ENCODE results near the gene NOP9.

DNA sequence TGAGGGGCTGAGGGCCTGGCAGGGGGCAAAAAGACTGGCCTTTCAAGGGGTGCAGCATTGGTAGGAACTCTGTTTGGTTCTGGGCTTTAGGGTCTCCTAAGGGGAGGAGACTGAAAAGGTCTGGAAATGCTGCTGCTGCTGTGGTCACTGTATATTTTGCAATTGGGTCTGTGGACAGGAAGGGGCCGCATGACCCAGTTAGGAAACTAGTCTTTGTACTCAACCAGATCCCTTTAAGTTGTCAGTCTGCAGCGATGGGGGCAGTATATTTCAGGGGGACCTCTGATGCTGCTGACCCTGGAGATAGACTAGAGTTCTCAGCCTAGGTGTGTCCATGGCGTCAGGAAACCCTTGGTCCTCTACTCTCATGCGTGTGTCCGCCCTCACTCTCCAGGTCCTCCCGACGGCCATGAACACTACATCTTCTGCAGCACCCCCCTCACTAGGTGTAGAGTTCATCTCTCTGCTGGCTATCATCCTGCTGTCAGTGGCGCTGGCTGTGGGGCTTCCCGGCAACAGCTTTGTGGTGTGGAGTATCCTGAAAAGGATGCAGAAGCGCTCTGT is 15.7 kb downstream of the NOP9 start:
- TF ChIP-seq, protein P1, sequence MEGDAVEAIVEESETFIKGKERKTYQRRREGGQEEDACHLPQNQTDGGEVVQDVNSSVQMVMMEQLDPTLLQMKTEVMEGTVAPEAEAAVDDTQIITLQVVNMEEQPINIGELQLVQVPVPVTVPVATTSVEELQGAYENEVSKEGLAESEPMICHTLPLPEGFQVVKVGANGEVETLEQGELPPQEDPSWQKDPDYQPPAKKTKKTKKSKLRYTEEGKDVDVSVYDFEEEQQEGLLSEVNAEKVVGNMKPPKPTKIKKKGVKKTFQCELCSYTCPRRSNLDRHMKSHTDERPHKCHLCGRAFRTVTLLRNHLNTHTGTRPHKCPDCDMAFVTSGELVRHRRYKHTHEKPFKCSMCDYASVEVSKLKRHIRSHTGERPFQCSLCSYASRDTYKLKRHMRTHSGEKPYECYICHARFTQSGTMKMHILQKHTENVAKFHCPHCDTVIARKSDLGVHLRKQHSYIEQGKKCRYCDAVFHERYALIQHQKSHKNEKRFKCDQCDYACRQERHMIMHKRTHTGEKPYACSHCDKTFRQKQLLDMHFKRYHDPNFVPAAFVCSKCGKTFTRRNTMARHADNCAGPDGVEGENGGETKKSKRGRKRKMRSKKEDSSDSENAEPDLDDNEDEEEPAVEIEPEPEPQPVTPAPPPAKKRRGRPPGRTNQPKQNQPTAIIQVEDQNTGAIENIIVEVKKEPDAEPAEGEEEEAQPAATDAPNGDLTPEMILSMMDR (IDR thresholded peaks at IDR 0.05): no peak
- TF ChIP-seq, protein P2, sequence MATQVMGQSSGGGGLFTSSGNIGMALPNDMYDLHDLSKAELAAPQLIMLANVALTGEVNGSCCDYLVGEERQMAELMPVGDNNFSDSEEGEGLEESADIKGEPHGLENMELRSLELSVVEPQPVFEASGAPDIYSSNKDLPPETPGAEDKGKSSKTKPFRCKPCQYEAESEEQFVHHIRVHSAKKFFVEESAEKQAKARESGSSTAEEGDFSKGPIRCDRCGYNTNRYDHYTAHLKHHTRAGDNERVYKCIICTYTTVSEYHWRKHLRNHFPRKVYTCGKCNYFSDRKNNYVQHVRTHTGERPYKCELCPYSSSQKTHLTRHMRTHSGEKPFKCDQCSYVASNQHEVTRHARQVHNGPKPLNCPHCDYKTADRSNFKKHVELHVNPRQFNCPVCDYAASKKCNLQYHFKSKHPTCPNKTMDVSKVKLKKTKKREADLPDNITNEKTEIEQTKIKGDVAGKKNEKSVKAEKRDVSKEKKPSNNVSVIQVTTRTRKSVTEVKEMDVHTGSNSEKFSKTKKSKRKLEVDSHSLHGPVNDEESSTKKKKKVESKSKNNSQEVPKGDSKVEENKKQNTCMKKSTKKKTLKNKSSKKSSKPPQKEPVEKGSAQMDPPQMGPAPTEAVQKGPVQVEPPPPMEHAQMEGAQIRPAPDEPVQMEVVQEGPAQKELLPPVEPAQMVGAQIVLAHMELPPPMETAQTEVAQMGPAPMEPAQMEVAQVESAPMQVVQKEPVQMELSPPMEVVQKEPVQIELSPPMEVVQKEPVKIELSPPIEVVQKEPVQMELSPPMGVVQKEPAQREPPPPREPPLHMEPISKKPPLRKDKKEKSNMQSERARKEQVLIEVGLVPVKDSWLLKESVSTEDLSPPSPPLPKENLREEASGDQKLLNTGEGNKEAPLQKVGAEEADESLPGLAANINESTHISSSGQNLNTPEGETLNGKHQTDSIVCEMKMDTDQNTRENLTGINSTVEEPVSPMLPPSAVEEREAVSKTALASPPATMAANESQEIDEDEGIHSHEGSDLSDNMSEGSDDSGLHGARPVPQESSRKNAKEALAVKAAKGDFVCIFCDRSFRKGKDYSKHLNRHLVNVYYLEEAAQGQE (IDR thresholded peaks at IDR 0.05; ENCODE audit: insufficient read depth in 1 of 2, low read depth in 2 of 2, low read length in 1 of 2): no peak
- no peak for TF ChIP-seq POLR2AphosphoS5 (IDR thresholded peaks at IDR 0.05; ENCODE audit: low read depth, low read length)
- TF ChIP-seq SIN3A (IDR thresholded peaks at IDR 0.05; ENCODE audit: borderline replicate concordance, insufficient read depth, low read depth, low read length): no peak
